Upper lobe of right lung (tissue), 1 donor: ENCODE results near the gene ABHD17A. TPM values are rescaled to one million over a fixed set of nuclear protein-coding genes. Genes with fewer than 3 reads are reported as not detected.

Experiments
- ATAC-seq: fragments of 200-7000 bp; cut with Tn5 transposase; one replicate; pipeline ENCODE4 v1.9.1; 2020; ENCODE audit warnings: mild to moderate bottlenecking, moderate library complexity
- DNase-seq: peaks from one replicate; pipeline ENCODE4 v3.0.0-alpha.2; 2020
- H3K27ac ChIP-seq: fragments of 200-600 bp; one replicate; pipeline ENCODE4 v1.8.0; 2022
- H3K27me3 ChIP-seq: fragments of 200-600 bp; one replicate; pipeline ENCODE4 v1.8.0; 2022; ENCODE audit warnings: mild to moderate bottlenecking
- H3K36me3 ChIP-seq: fragments of 200-600 bp; one replicate; pipeline ENCODE4 v1.8.0; 2022
- H3K4me1 ChIP-seq: fragments of 200-600 bp; one replicate; pipeline ENCODE4 v1.8.0; 2022
- H3K4me3 ChIP-seq: fragments of 200-600 bp; one replicate; pipeline ENCODE4 v1.8.0; 2022; ENCODE audit warnings: mild to moderate bottlenecking
- H3K9me3 ChIP-seq: fragments of 200-600 bp; one replicate; pipeline ENCODE4 v1.8.0; 2022
- intact Hi-C: fragments of 100-400 bp; cut with DNase I; formaldehyde crosslinking; loops from one replicate; pipeline ENCODE4 v1.11.0; 2022
- total RNA-seq: library from RNA; stranded (reverse); fragmentation: NEBNext Ultra II Directional; extraction: Animal tissue kit (Norgen Biotek cat#: 25700); gene quantifications from one replicate; pipeline ENCODE4 v1.2.1, GENCODE V29; 2021
- TF ChIP-seq, protein P1 (sequence below): fragments of 200-600 bp; IDR thresholded peaks from one replicate; pipeline ENCODE4 v1.8.0; 2022; ENCODE audit warnings: antibody characterized with exemption
- donor health status: DM: no; HTN: yes; CAD: no; lungs with severe emphysema.

The ABHD17A gene
- total RNA-seq, 1 donor from 2014 or later = 76.1 TPM

- no peak for DNase-seq
- peaks cover 35% of the 10 kb centered on the region for H3K36me3 ChIP-seq
- intact Hi-C loops = no loop called here
Observed at GRCh38 chr19:1828279-1829238, 56.7 kb downstream of the ABHD17A start.

GRCh38 chr19:1827566-1828278 is 57.6 kb downstream of the ABHD17A start:
- no peak for DNase-seq
- H3K9me3 ChIP-seq = no peaks in the 10 kb centered on the region
- intact Hi-C loops = no loop called here
- no peaks in the 10 kb centered on the region for H3K4me1 ChIP-seq
- TF ChIP-seq, protein P1, sequence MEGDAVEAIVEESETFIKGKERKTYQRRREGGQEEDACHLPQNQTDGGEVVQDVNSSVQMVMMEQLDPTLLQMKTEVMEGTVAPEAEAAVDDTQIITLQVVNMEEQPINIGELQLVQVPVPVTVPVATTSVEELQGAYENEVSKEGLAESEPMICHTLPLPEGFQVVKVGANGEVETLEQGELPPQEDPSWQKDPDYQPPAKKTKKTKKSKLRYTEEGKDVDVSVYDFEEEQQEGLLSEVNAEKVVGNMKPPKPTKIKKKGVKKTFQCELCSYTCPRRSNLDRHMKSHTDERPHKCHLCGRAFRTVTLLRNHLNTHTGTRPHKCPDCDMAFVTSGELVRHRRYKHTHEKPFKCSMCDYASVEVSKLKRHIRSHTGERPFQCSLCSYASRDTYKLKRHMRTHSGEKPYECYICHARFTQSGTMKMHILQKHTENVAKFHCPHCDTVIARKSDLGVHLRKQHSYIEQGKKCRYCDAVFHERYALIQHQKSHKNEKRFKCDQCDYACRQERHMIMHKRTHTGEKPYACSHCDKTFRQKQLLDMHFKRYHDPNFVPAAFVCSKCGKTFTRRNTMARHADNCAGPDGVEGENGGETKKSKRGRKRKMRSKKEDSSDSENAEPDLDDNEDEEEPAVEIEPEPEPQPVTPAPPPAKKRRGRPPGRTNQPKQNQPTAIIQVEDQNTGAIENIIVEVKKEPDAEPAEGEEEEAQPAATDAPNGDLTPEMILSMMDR = no peak
- H3K27ac ChIP-seq = no peak overlapping the region
- no peaks in the 10 kb centered on the region for H3K27me3 ChIP-seq
- no peak for ATAC-seq
- H3K36me3 ChIP-seq = peaks cover 43% of the 10 kb centered on the region
- H3K4me3 ChIP-seq = no peak overlapping the region

More at GRCh38 chr19:1828279-1829238, 56.7 kb downstream of the ABHD17A start:
- TF ChIP-seq, protein P1 = no peak
- Histone ChIP-seq H3K4me1 (peaks cover 4% of the 10 kb centered on the region), H3K27ac (no peak overlapping the region), H3K27me3 (no peaks in the 10 kb centered on the region), H3K9me3 (no peaks in the 10 kb centered on the region), H3K4me3 (no peak overlapping the region)
- ATAC-seq = no peak

Other genes starting within 250 kb of the ABHD17A start
- 43.2 TPM for gene TCF3, start 232.9 kb downstream of the ABHD17A start, total RNA-seq
- gene ONECUT3, start 132.0 kb downstream of the ABHD17A start, total RNA-seq = not detected
- 0.64 TPM for gene ATP8B3, start 73.2 kb downstream of the ABHD17A start, total RNA-seq
- 37.2 TPM for gene REXO1, start 37.0 kb downstream of the ABHD17A start, total RNA-seq
- gene KLF16, start 21.9 kb downstream of the ABHD17A start, total RNA-seq = 28.0 TPM
- gene ADAT3, start 19.9 kb upstream of the ABHD17A start, total RNA-seq = 6.3 TPM
- 73.2 TPM for gene SCAMP4, start 19.9 kb upstream of the ABHD17A start, total RNA-seq
- 60.6 TPM for gene CSNK1G2, start 55.7 kb upstream of the ABHD17A start, total RNA-seq
- 56.5 TPM for gene BTBD2, start 130.2 kb upstream of the ABHD17A start, total RNA-seq
- gene MKNK2, start 165.7 kb upstream of the ABHD17A start, total RNA-seq = 314 TPM
- gene MOB3A, start 210.8 kb upstream of the ABHD17A start, total RNA-seq = 58.8 TPM
- gene IZUMO4, start 211.4 kb upstream of the ABHD17A start, total RNA-seq = 6.8 TPM